Smooth muscle cell (in vitro differentiated cells): ENCODE measurements around the gene ATRNL1. TPM values are rescaled to one million over a fixed set of nuclear protein-coding genes. Genes with fewer than 3 reads are reported as not detected.

Experiments
- DNase-seq: peaks from one replicate; lab custom pipeline; 2025; ENCODE audit not compliant: unreplicated experiment; lab: John Stamatoyannopoulos, UW
- H2AFZ ChIP-seq: fragments of 200-600 bp; sonication (generic); 2 replicates; pipeline ENCODE4 v1.6.0; 2016; ENCODE audit warnings: antibody characterized with exemption, low read depth, mild to moderate bottlenecking
- H3F3A ChIP-seq: fragments of 200-600 bp; sonication (generic); 2 replicates; pipeline ENCODE4 v1.6.0; 2017; ENCODE audit warnings: antibody characterized with exemption, low read depth
- H3K27ac ChIP-seq: fragments of 200-600 bp; sonication (generic); 2 replicates; pipeline ENCODE4 v1.5.1; 2016; ENCODE audit warnings: low read depth, mild to moderate bottlenecking
- H3K27me3 ChIP-seq: fragments of 200-600 bp; sonication (generic); 2 replicates; pipeline ENCODE4 v1.6.1; 2016; ENCODE audit warnings: low read depth, mild to moderate bottlenecking
- H3K36me3 ChIP-seq: fragments of 200-600 bp; sonication (generic); 2 replicates; pipeline ENCODE4 v1.5.1; 2016; ENCODE audit warnings: low read depth
- H3K4me1 ChIP-seq: fragments of 200-600 bp; sonication (generic); 2 replicates; pipeline ENCODE4 v1.5.1; 2016; ENCODE audit warnings: low read depth
- H3K4me2 ChIP-seq: fragments of 200-600 bp; sonication (generic); 2 replicates; pipeline ENCODE4 v1.6.0; 2016; ENCODE audit warnings: mild to moderate bottlenecking
- H3K4me3 ChIP-seq: fragments of 200-600 bp; sonication (generic); 2 replicates; pipeline ENCODE4 v1.5.1; 2016; ENCODE audit warnings: mild to moderate bottlenecking
- H3K79me2 ChIP-seq: fragments of 200-600 bp; sonication (generic); 2 replicates; pipeline ENCODE4 v1.6.0; 2016; ENCODE audit warnings: low read depth, mild to moderate bottlenecking
- H3K9ac ChIP-seq: fragments of 200-600 bp; sonication (generic); 2 replicates; pipeline ENCODE4 v1.6.0; 2016; ENCODE audit warnings: low read depth
- H3K9me3 ChIP-seq: fragments of 200-600 bp; sonication (generic); replicated peaks from 2 replicates; pipeline ENCODE4 v1.5.1; 2016; ENCODE audit warnings: low read depth
- H4K20me1 ChIP-seq: fragments of 200-600 bp; sonication (generic); 2 replicates; pipeline ENCODE4 v1.6.0; 2016; ENCODE audit warnings: low read depth
- WGBS: methylation state at CpG from one replicate; pipeline ENCODE4 v1.1.7; 2016; ENCODE audit warnings: low lambda C conversion rate; 5-methylcytosine and 5-hydroxymethylcytosine counted together
- polyA plus RNA-seq: library from polyadenylated mRNA; unstranded; fragments of >200 nt; fragmentation: Nextera tagmentation; extraction: Ambion mirVana; gene quantifications from 2 replicates; pipeline ENCODE4 v1.2.1, GENCODE V29; 2016
- total RNA-seq: library from RNA; depleted of rRNA; stranded (reverse); fragments of >200 nt; gene quantifications from 2 replicates; pipeline ENCODE4 v1.2.3, GENCODE V29; 2014
- TF ChIP-seq, protein P1 (sequence below): fragments of 200-600 bp; sonication (generic); IDR thresholded peaks from 2 replicates; pipeline ENCODE4 v1.5.1; 2017; ENCODE audit warnings: borderline replicate concordance, mild to moderate bottlenecking, antibody characterized with exemption; ENCODE audit not compliant: insufficient read depth, poor library complexity, severe bottlenecking

The ATRNL1 gene
- total and polyA plus RNA-seq, 2 experiments from 2014 or later: 2.7 to 14.9 TPM

DNA sequence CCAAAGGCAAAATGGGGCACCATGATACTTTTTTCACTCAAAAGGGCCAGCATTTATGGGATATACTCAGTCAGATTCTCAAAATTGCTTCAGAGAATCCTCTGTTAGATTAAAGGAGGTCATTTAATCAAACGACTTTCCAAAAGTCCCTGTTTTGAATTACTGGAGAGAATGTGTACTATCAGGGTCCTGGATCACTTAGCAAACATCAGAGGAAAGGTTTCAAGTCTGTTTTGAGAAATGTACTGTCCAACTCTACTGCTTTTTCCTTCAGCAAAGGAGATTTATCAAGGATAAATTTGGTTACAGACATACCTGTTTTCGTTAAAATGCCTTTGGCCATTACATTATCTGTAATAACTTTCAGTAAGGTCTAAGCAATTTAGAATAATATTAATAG, 838.9 kb downstream of the ATRNL1 start:
- no peak overlapping the region for H3K4me2 ChIP-seq
- no peak overlapping the region for H3K4me3 ChIP-seq
- H3K9ac ChIP-seq: no peak overlapping the region
- no peaks in the 10 kb centered on the region for H3F3A ChIP-seq
- TF ChIP-seq, protein P1, sequence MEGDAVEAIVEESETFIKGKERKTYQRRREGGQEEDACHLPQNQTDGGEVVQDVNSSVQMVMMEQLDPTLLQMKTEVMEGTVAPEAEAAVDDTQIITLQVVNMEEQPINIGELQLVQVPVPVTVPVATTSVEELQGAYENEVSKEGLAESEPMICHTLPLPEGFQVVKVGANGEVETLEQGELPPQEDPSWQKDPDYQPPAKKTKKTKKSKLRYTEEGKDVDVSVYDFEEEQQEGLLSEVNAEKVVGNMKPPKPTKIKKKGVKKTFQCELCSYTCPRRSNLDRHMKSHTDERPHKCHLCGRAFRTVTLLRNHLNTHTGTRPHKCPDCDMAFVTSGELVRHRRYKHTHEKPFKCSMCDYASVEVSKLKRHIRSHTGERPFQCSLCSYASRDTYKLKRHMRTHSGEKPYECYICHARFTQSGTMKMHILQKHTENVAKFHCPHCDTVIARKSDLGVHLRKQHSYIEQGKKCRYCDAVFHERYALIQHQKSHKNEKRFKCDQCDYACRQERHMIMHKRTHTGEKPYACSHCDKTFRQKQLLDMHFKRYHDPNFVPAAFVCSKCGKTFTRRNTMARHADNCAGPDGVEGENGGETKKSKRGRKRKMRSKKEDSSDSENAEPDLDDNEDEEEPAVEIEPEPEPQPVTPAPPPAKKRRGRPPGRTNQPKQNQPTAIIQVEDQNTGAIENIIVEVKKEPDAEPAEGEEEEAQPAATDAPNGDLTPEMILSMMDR: no peak
- no peaks in the 10 kb centered on the region for H3K9me3 ChIP-seq
- no peaks in the 10 kb centered on the region for H3K79me2 ChIP-seq
- H3K27me3 ChIP-seq: no peaks in the 10 kb centered on the region
- 82% methylated on average over 2 of the region's 2 CpGs for WGBS
- DNase-seq: no peak
- no peak overlapping the region for H2AFZ ChIP-seq
- H3K36me3 ChIP-seq: no peaks in the 10 kb centered on the region
- H3K4me1 ChIP-seq: no peaks in the 10 kb centered on the region
- H4K20me1 ChIP-seq: no peaks in the 10 kb centered on the region
- no peak overlapping the region for H3K27ac ChIP-seq

- Histone ChIP-seq H3K4me2 (no peak overlapping the region), H3K36me3 (no peaks in the 10 kb centered on the region), H3K4me1 (no peaks in the 10 kb centered on the region), H3K79me2 (no peaks in the 10 kb centered on the region), H3K27me3 (no peaks in the 10 kb centered on the region), H3K27ac (no peak overlapping the region), H4K20me1 (no peaks in the 10 kb centered on the region), H2AFZ (no peak overlapping the region), H3K9ac (no peak overlapping the region), H3F3A (no peaks in the 10 kb centered on the region), H3K4me3 (no peak overlapping the region), H3K9me3 (no peaks in the 10 kb centered on the region)
- 96% methylated on average over 2 of the region's 2 CpGs for WGBS
- DNase-seq: no peak
- TF ChIP-seq, protein P1: no peak
These were observed 839.9 kb downstream of the ATRNL1 start for GRCh38 chr10:115933098-115933497.

- Histone ChIP-seq H3K79me2 (no peaks in the 10 kb centered on the region), H3K9ac (no peak overlapping the region), H3K9me3 (no peaks in the 10 kb centered on the region), H3K4me1 (no peaks in the 10 kb centered on the region), H2AFZ (no peak overlapping the region), H3F3A (peaks cover 3% of the 10 kb centered on the region), H3K4me2 (no peak overlapping the region), H3K27me3 (no peaks in the 10 kb centered on the region), H4K20me1 (no peaks in the 10 kb centered on the region), H3K27ac (no peak overlapping the region), H3K36me3 (no peaks in the 10 kb centered on the region), H3K4me3 (no peak overlapping the region)
- 95% methylated on average over 2 of the region's 2 CpGs for WGBS
- TF ChIP-seq, protein P1: no peak
- no peak for DNase-seq
These were observed 842.6 kb downstream of the ATRNL1 start for GRCh38 chr10:115935731-115936130.

- Histone ChIP-seq H4K20me1 (no peaks in the 10 kb centered on the region), H3K4me1 (no peaks in the 10 kb centered on the region), H3K79me2 (no peaks in the 10 kb centered on the region), H3K9ac (no peak overlapping the region), H3K4me2 (peak overlapping the region; percentile 20), H3K36me3 (no peaks in the 10 kb centered on the region), H3F3A (peaks cover 11% of the 10 kb centered on the region), H3K27ac (no peak overlapping the region), H2AFZ (no peak overlapping the region), H3K9me3 (no peaks in the 10 kb centered on the region), H3K27me3 (no peaks in the 10 kb centered on the region), H3K4me3 (no peak overlapping the region)
- TF ChIP-seq, protein P1: no peak
- 70% methylated on average over 9 of the region's 9 CpGs for WGBS
- no peak for DNase-seq
These were observed 844.0 kb downstream of the ATRNL1 start for GRCh38 chr10:115936926-115937767.
